Thyroid gland (tissue), 4 donors: ENCODE data around the gene CRYGN. TPM values are rescaled to one million over a fixed set of nuclear protein-coding genes. Genes with fewer than 3 reads are reported as not detected.

ENCODE experiments used
- DNase-seq, 2 donors: peaks; one replicate each; pipeline ENCODE4 v3.0.0-alpha.2; 2019
- H3K27ac ChIP-seq, 3 donors: fragments of 200-600 bp; sonication (generic); 1 replicate in 2 of 3; 2 replicates in 1 of 3; pipeline ENCODE4 v1.5.1; 2016 to 2019; ENCODE audit warnings: mild to moderate bottlenecking in 1 of 3, moderate library complexity in 1 of 3
- H3K27me3 ChIP-seq: fragments of 200-600 bp; sonication (generic); one replicate; pipeline ENCODE4 v1.5.1; 2019
- H3K36me3 ChIP-seq, 2 donors: fragments of 200-600 bp; sonication (generic); one replicate each; pipeline ENCODE4 v1.5.1; 2016 to 2019
- H3K4me1 ChIP-seq, 2 donors: fragments of 200-600 bp; sonication (generic); one replicate each; pipeline ENCODE4 v1.5.1; 2017 to 2019
- H3K4me3 ChIP-seq, 3 donors: fragments of 200-600 bp; sonication (generic); replicated peaks in 1 of 3; 1 replicate in 2 of 3; 2 replicates in 1 of 3; pipeline ENCODE4 v1.5.1; 2016; ENCODE audit warnings: mild to moderate bottlenecking in 1 of 3
- H3K9me3 ChIP-seq: fragments of 200-600 bp; sonication (generic); one replicate; pipeline ENCODE4 v1.5.1; 2017
- CTCF ChIP-seq, 6 experiments: fragments of 200-600 bp in 3 of 6; fragments of 450-650 bp in 3 of 6; sonication (generic) in 3 of 6; IDR thresholded peaks; one replicate each; pipeline ENCODE4 v1.5.1; 2016 to 2019; ENCODE audit warnings: antibody characterized with exemption in 6 of 6, mild to moderate bottlenecking in 2 of 6, inconsistent platforms in 1 of 6, moderate library complexity in 1 of 6
- POLR2A ChIP-seq, 2 donors: fragments of 450-650 bp; IDR thresholded peaks; one replicate each; pipeline ENCODE4 v1.6.1; 2017; ENCODE audit warnings: antibody characterized with exemption in 2 of 2, mild to moderate bottlenecking in 2 of 2, moderate library complexity in 1 of 2
- WGBS, 2 donors: methylation state at CpG; one replicate each; pipeline ENCODE4 v1.1.5; 2017; 5-methylcytosine and 5-hydroxymethylcytosine counted together
- intact Hi-C: fragments of 100-400 bp; cut with DNase I; formaldehyde crosslinking; loops from one replicate; pipeline ENCODE4 v1.15.1; 2023
- total RNA-seq, 4 donors: library from RNA; depleted of rRNA; stranded (reverse); fragments of >200 nt; gene quantifications; one replicate each; pipeline ENCODE4 v1.2.3, GENCODE V29; 2016

The CRYGN gene
- total RNA-seq, 4 donors from 2014 or later: 16.4 to 45.5 (median 24.5) TPM

DNA sequence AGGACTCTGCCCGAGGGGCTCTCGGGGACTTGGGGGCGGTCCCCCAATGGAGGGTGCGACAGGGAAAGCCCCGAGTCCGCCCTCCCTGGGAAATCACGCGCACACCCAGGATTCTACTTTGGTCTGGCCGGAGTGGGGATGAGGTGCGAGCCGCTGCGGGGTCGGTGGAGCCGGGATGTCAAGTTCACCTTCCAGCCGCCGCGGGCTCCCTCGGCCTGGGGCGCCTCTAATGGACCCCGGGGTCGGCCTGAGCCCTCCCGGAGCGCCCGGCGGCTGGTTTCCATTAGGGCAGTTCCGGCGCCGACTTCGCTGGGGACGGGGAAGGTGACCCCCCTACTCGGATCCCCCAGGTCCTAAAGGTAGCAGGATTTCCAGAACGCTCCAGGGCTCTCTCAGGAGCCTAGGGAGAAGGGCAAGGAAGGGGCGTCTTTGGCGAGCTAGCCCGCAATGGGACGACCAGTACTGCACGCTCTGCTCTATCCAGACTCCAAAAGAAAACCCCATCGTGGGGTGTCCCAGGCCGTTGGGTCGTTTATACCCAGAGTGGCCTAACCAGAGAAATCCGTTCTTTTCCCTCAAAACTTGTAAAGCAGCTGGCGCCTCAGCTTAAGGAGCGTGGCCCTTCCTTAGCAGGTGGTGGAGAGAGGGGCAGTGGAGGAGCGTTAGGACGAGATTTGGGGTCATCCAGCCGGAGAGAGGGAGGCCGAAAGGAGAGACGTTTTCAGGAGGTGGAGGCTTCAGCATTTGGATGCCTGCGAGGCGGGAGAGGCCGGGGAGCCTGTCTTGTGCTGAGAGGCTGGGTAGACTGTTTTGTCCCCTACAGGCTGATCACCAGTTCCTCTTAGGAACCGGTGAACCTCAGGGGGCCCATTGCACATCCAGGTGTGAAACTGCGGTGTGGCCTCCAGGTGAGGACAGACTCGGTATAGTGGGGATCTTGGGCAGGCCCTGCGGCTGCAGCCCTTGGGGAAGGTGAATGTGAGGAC, 29.2 kb downstream of the CRYGN start:
- DNase-seq: peak; percentile 73
- TF ChIP-seq CTCF (IDR thresholded peaks at IDR 0.05): no peak
- TF ChIP-seq POLR2A (IDR thresholded peaks at IDR 0.05): peak in 1 of 2 donors; percentile 81
- intact Hi-C loops: no loop called here
- no peaks in the 10 kb centered on the region for H3K36me3 ChIP-seq
- WGBS, 2 donors: 33 to 34% methylated on average over 41 to 43 of the region's 55 CpGs
- H3K27me3 ChIP-seq: no peaks in the 10 kb centered on the region
- peak overlapping the region; percentile 68 to 84 (median 69) for H3K4me3 ChIP-seq
- peaks cover 8 to 29% of the 10 kb centered on the region in 2 donors for H3K4me1 ChIP-seq
- H3K9me3 ChIP-seq: no peaks in the 10 kb centered on the region
- peak overlapping the region; percentile 89 to 97 (median 96) for H3K27ac ChIP-seq

- Histone ChIP-seq H3K27me3 (no peaks in the 10 kb centered on the region), H3K27ac (peak within 1 kb of the TSS; percentile 89 to 97 (median 96)), H3K36me3 (no peaks in the 10 kb centered on the region), H3K9me3 (no peaks in the 10 kb centered on the region), H3K4me3 (peak within 1 kb of the TSS; percentile 68 to 84 (median 69)), H3K4me1 (peaks cover 10 to 33% of the 10 kb centered on the region in 2 donors)
- WGBS, 2 donors: 0% methylated on average over 10 to 15 of the region's 75 CpGs
- intact Hi-C loops: loop anchor here (5.0 kb wide), 1 partner anchor 38 kb away; no protein-coding TSS in a partner anchor
- peak; percentile 50 to 61 for DNase-seq
- TF ChIP-seq CTCF (IDR thresholded peaks at IDR 0.05) (peak in 1 of 6 experiments; percentile 13), POLR2A (IDR thresholded peaks at IDR 0.05) (peak in 1 of 2 donors; percentile 48)
These were observed 30.1 kb downstream of the CRYGN start, which contains the start of gene WDR86 for GRCh38 chr7:151409667-151410404. TSS of gene WDR86 (minus strand) at chr7:151410038. CDS start at chr7:151409589, 449 bp downstream.

GRCh38 chr7:151408839-151409666, 30.9 kb downstream of the CRYGN start:
- WGBS, 2 donors: 2 to 14% methylated on average over 25 to 43 of the region's 61 CpGs
- TF ChIP-seq CTCF (IDR thresholded peaks at IDR 0.05) (no peak), POLR2A (IDR thresholded peaks at IDR 0.05) (peak in 1 of 2 donors; percentile 81)
- Histone ChIP-seq H3K36me3 (no peaks in the 10 kb centered on the region), H3K4me3 (peak overlapping the region; percentile 68 to 84 (median 69)), H3K27me3 (no peaks in the 10 kb centered on the region), H3K9me3 (no peaks in the 10 kb centered on the region), H3K4me1 (peaks cover 18 to 41% of the 10 kb centered on the region in 2 donors), H3K27ac (peak overlapping the region; percentile 89 to 97 (median 96))
- intact Hi-C loops: loop anchor here (5.0 kb wide), 1 partner anchor 37 kb away; no protein-coding TSS in a partner anchor
- peak; percentile 85 to 87 for DNase-seq

DNA sequence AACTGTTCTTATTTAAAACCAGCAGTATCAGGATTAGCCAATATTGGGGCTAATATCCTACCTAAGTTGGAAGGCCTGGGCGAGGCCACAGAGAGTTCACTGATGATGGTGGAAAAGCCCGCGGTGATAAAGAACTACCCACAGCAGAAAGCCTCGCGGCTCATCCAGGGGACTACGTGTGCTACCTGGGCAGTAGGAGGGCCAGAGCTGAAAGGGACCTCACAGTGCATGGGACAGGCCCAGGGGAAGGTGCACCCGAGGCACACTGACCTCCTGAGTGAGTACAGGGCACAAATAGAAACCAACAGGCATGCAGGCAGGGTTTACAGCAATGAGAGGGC, 31.5 kb downstream of the CRYGN start:
- H3K4me3 ChIP-seq: peak overlapping the region in 1 of 3 donors; percentile 69
- WGBS, 2 donors: 66 to 87% methylated on average over 7 of the region's 7 CpGs
- no peaks in the 10 kb centered on the region for H3K27me3 ChIP-seq
- H3K9me3 ChIP-seq: no peaks in the 10 kb centered on the region
- peaks cover 24 to 47% of the 10 kb centered on the region in 2 donors for H3K4me1 ChIP-seq
- intact Hi-C loops: loop anchor here (5.0 kb wide), 1 partner anchor 36 kb away; no protein-coding TSS in a partner anchor
- H3K36me3 ChIP-seq: no peaks in the 10 kb centered on the region
- TF ChIP-seq POLR2A (IDR thresholded peaks at IDR 0.05) (no peak), CTCF (IDR thresholded peaks at IDR 0.05) (peak in 1 of 6 experiments; percentile 28)
- DNase-seq: no peak
- H3K27ac ChIP-seq: peak overlapping the region; percentile 89 to 97 (median 96)
